Occipital lobe (tissue), 2 donors: ENCODE measurements around the gene DYDC2. TPM values are rescaled to one million over a fixed set of nuclear protein-coding genes. Genes with fewer than 3 reads are reported as not detected.
"Not testable (repeated sequence)": the region's sequence is repeated elsewhere in the genome, so short reads cannot be mapped to it uniquely, and the experiment has no call there.

Source experiments
- DNase-seq: peaks from one replicate; lab custom pipeline; 2025; lab: John Stamatoyannopoulos, UW
- total RNA-seq: library from RNA; depleted of rRNA; stranded (reverse); fragments of >200 nt; gene quantifications from one replicate; pipeline ENCODE4 v1.2.3, GENCODE V29; 2014

The DYDC2 gene, protein sequence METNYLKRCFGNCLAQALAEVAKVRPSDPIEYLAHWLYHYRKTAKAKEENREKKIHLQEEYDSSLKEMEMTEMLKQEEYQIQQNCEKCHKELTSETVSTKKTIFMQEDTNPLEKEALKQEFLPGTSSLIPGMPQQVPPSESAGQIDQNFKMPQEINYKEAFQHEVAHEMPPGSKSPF
- 1.4 TPM for total RNA-seq

DNA sequence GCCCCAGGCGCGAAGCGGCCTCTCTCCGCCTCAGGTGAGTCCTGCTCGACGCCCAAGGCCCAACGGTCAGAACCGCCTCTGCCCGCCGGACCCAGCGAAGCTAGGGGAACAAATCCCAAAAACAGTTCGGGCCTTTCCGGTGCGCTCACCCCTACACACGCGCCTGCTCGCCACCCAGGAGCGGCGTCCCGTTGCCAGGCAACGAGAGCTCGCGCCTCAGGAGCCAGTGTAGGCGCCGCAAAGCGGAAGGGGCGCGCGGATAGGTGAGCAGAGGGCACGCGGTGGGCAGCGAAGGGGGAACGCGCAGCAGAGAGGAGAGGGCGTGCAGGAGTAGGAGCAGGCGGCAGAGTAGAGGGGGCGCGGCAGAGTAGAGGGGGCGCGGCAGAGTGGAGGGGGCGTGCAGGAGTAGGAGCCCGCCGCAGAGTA is at the start of gene DYDC2, which contains the start of gene DYDC1:
Gene DYDC2 (plus strand): TSS at position 219 of the 426 bp plus-strand sequence. CDS start 5,663 bp downstream, outside the sequence.
Gene DYDC1 (minus strand): TSS at position 193 of the 426 bp plus-strand sequence. CDS start 4,154 bp downstream, outside the sequence.
- DNase-seq, result no peak

DNA sequence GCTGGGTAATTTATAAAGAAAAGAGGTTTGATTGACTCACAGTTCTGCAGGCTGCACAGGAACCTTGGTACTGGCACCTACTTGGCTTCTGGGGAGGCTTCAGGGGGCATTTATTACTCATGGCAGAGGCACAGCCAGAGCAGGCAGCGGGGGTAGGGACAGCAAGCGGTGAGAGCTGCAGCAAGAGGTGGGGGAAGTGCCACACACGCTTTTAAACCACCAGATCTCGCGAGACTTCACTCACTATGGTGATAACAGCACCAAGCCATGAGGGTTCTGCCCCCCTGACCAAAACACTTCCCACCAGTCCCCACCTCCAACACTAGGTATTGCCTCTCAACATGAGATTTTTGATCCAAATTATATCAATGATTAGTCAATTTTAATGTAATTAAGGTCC is 43.1 kb upstream of the DYDC2 start:
- no peak for DNase-seq

DNA sequence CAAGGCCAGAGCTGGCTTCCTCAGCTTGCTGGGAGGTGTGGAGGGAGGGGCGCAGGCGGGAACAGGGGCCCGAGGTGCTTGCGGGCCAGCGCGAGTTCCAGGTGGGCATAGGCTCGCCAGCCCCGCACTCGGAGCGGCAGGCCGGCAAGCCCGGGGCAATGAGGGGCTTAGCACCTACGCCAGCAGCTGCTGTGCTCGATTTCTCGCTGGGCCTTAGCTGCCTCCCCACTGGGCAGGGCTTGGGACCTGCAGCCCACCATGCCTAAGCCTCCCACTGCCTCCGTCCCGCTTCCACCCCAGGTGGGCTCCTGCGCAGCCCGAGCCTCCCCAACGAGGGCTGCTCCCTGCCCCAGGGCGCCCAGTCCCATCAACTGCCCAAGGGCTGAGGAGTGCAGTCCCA is 41.2 kb upstream of the DYDC2 start:
- no peak for DNase-seq

DNA sequence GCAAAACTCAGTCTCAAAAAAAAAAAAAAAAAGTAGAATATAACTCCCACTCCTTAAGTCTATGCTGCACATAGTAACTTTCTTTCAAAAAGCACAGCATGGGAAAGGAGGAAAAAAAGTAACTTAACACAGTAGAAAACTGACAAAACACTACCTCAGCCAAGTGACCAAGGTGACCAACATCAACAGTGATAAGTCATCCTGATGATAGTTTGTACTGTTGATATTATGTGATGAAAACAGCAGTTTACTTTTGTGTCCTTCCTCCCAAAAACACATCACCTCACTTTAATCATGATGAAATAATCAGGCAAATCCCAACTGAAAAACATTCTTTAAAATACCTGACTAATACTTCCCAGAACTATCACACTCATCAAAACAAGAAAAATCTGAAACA is 37.8 kb upstream of the DYDC2 start:
- DNase-seq, result no peak

DNA sequence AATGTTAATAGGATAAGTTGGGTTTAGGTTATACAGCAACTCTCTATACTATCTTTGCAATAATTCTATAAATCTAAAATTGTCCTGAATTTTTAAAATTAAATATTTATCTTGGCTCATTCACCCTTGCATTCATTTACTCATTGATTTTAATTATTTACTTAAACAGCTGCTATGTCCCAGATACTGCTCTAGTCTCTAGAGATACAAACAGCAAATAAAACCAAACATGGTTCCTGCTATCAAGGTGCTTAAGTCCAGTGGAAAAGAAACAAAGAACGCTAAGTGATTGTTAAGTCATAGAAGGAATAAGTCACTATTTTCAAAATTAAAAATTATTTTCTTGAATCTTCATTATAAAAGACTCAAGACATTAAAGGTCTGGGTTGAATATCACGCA is 37.3 kb upstream of the DYDC2 start:
- DNase-seq, result no peak

DNA sequence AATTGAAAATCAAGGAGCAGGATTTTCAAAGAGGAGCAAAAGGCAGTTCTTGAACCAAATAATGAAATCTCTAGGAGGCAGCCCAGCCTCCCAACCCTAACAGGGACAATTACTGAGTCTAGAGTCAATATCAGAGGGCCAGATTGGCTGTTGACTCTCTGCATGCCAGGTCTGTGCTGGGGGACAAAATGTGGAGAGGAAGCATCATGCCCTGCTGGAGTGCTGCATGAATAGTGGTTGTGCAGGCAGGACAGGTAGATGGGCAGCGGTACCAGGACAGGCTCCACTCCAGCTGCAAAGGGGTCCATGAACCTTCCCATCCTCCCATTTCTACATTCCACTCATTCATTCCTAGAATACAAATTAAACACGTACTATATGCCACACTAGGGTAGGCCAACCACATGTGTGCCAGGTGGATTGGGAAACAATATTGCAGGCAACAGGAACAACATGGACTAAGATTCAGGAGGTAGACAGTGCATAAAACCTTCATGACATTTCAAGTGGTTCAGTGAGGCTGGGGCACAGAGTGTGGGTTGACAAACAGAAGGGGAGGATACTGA is 36.8 kb upstream of the DYDC2 start:
- DNase-seq, result no peak

DNA sequence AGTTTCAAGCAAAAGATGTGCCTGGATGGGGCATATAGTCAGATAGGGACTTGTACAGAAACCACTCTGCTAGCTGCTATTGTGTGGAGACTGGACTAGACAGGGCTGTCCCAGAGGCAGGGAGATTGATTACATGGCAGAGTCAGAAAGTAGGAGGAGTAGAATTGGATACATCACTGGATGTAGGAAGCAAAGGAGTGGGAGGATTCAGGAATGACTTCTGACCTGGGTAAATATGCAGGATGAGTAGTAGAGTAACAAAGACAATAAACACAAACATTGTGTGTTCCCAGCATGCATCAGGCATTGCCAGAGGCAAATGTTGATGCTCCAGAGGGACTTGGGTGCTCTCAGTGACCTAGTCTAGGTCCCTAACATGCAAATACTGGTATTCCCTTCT is 36.2 kb upstream of the DYDC2 start:
- DNase-seq, result no peak

DNA sequence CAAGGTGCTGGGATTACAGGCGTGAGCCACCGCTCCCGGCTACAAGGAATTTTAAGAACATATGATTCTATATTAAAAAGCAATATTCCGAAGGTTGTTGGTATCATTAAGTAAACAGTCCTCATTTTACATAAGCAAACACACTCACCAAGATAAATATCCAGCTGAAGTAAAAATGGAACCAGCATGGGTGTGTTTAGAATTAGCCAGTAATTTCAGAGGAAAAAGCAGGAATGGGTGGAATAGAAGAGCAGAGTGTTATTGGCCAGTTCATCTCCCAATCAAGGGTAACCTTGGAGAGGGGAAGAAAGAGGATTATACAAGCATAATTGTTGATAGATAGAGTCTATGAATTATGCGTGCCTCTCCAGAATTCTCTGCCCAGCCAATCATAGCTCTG is 35.4 kb upstream of the DYDC2 start:
- DNase-seq, result no peak

DNA sequence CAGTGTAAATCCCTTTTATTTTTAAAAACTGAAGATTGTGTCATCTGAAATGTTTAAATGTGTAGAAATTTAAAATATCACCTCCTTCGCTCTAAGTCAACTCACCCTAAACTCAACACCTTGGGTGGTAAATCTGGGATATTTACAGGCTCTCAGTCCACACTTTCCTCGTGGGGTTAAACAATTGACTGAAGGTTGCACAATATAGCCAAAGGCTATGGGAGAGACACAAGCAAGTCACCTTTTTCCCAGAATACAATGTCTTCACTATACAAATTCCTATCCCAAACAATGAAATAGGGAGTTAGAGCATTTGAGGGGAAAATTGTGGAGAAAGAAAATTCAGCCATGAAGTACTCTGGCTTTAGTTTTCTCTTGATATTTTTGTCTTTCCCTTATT is 34.4 kb upstream of the DYDC2 start:
- no peak for DNase-seq

DNA sequence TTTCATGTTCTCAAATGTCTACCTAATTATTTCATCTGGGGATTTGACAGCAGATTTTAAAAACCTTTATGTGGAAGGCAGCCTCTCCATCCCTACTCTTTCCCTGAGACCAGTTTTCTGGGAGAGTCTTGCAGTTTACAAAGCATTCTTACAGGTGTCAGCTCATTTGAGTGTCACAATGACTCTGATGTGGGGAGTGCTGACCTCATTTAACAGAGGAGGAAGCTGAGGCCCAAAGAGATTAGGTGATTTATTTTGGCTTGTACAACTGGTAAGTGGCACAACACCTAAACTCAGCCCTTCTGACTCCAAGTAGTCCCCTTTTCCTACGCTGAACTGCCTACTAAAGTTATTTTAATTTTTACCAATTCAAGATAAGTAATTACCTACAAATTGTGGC is 33.9 kb upstream of the DYDC2 start:
- DNase-seq, result no peak

DNA sequence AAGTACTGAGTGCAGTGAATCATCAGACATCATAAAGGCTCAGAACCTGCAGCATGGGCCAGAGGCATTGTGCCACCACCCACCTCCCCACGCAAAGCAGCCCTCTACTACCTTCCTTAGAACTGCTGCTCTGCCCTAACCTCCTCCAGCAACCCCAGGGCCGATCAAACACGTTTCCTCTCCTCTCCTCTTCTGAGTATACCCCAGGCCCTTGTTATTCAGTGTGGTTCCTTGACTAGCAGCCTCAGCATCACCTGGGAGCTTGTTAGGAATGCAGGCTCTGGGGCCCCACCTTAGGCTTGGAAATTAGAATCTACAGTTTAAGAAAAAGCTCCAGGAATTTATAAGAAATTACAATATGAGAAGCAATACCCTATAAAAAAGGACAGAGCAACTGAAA is 33.3 kb upstream of the DYDC2 start:
- DNase-seq, result no peak

DNA sequence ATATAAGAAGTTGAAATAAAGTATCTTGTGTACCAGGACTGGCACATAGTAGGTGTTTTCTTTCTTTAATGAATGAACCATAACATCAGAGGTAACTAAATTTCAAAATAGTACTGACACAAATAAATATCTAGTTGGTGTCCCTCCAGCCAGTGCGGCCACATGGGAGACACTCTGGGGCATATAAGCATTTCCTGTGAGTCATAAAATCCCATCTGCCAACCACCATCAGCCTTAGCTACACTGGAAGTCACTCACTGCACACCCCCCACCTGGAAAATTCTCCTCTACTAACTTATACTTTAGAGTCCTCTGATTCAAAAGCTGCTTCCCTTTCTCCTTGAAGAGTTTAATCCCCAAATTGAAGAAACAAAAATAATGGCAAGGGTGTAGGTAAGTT is 32.5 kb upstream of the DYDC2 start:
- no peak for DNase-seq

DNA sequence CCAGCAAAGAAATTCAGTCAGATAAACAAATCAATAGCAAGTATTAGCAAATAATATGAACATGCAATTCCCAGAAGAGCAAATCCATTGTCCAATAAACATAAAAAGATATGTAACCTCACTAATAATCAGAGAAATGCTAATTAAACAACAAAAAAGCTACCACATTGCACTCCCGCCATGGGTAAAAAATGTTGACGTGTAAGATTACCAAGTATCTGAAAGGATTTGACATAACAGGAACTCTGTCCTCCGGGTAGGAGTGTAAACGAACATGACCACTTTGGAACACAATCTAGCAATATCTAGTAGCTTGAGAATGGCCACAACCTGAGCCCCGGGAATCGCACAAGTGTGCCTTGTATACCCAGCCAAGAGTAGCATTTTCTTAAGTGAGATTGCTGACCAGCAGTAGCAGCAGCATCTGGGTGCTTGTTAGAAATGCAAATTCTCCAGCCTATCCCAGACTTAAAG is 31.7 kb upstream of the DYDC2 start:
- DNase-seq, result no peak

DNA sequence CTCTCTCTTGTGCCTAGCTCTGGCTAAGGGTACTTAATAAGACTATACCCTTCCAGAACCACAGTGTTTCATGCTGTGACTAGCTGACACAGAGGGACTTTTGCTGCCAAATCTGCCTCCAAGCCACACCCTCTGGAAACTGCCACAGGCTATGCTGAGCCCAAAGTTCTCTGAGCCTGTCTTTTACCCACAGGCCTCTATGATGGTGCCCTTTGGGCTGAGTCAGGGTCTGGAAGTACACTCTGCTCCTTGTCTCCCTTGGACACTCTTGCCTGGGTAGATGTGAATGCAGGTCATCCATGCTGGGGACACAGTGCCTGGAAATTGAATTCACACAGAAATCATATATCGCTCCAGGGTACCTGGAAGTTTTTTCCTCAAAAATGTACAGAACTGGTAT is 22.6 kb upstream of the DYDC2 start:
- DNase-seq, result no peak

DNA sequence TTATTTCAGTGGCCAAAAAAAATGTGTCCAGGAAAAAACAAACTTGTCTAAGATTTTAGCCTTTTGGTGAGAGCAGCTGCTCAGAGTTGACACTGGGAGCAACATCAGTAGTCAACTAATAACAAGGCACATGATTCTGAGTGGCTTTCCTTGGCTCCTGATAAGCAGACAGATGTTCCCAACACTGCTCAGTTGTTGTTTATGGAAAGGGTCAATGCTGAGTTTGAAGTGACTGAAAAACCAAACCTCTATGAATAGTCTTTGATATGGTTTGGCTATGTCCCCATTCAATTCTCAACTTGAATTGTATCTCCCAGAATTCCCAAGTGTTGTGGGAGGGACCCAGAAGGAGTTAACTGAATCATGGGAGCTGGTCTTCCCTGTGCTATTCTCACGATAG is 12.3 kb upstream of the DYDC2 start:
- no peak for DNase-seq

DNA sequence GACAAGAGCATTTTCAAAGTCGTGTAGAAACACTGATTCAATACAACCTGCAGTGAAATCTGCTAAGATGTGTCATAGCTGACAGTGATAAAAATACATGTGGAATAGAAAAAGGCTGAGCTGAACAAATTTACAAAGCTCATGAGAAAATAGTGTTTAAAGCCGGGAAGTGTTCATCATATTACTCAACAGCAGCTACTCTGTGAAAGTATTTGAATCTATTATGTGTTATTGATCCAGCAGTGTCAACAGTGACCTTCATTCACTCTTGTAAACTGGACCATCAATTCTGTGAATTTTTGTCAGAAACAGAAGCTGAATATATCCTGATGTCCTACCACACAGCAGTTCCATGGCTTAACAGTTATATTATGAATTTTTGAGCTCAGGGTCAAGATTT is 11.7 kb upstream of the DYDC2 start:
- DNase-seq, result no peak

DNA sequence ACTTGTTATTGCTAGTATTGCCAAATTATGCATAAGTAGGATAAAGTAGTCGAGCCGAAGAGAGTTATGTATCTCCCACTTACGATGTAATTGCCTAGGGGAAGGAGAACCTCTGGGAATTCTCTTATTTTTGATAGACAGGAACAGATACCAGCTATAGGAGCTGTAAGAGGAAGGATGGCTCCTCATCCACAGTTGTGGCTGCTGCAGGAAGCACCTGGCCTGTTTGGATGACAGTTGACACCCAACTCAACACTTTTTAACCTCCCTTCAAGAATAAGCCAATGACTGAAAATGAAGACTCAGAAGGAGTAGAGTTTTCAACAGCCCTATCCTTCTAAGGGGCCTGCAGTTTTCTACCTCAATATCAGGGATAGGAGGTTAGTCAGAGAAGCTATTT is 6.3 kb upstream of the DYDC2 start:
- DNase-seq, result no peak

DNA sequence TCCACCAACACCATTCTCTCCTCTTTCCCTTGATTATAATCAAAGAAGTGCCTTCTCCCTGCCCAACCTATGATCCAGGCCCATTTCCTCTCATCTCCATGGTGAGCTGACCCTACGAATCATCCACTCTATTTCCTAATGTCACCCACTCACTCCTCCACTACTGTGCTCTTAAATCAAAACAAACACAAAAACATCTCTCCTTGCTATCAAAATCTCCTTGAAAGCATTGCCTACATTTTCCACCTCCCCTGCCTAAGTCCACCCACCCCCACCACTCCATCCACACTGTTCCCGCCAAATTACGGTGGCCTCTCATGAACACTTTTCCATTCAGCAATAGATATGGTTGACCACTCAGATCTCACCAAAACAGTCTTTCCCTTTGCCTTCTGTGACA is 5.4 kb upstream of the DYDC2 start:
- no peak for DNase-seq

DNA sequence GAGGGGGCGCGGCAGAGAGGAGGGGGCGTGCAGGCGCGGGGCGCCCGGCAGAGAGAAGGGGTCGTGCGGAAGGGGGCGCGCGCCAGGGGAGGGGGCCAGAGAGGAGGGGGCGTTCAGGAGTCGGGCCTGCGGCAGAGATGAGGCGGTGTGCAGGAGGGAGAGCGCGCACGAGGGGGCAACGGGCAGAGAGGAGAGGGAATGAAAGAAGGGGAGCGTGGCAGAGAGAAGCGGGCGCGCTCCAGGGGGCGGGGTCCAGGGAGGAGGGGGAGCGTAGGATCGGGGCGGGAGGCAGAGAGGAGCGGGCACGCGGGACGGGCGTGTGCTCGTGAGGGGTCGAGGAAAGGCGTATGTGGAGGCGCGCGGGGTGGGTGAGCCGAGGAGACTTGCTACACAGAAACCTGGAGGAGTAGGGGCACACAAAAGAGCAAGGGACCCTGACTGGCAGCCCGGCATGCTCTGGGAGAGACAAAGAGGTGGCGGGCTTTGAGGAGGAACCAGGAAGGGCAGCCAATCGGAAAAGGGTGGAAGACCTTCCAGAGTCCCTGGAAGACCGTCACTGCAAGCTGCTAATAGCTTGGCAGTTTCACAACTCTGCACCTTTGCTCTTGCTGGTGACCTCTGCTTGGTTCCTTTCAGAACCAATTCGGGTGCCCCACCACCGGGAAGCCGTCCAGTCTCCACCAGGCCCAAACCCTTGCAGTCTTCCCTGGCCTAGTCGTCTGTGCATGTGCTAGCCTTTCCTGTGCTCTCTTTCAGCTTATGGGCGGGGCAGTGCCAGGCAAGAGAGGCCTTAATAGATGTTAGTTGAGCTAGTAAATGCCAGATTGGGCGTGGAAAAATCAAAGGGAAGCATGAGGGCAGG is 639 bp downstream of the DYDC2 start:
- DNase-seq, result no peak

DNA sequence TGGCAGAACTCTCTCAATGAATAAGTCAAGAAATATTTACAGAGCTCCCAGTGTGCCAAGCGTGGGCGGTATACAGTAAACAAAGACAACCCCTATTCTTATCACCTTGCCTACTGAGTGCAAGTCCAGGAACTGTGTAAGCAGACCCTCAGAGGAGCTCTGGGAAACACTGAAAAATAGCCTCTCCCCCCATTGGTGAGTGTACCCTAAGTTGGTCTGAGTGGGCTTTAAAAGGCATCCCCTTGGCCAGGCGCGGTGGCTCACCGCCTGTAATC is 1.2 kb downstream of the DYDC2 start:
- DNase-seq, result no peak

DNA sequence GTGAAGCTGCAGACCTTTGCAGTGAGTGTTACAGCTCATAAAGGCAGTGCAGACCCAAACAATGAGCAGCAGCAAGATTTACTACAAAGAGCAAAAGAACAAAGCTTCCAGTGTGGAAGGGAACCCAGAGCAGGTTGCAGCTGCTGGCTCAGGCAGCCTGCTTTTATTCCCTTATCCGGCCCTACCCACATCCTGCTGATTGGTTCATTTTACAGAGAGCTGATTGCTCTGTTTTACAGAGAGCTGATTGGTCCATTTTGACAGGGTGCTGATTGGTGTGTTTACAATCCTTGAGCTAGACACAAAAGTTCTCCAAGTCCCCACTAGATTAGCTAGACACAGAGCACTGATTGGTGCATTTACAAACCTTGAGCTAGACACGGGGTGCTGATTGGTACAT is 2.3 kb downstream of the DYDC2 start:
- not testable (repeated sequence) for DNase-seq

DNA sequence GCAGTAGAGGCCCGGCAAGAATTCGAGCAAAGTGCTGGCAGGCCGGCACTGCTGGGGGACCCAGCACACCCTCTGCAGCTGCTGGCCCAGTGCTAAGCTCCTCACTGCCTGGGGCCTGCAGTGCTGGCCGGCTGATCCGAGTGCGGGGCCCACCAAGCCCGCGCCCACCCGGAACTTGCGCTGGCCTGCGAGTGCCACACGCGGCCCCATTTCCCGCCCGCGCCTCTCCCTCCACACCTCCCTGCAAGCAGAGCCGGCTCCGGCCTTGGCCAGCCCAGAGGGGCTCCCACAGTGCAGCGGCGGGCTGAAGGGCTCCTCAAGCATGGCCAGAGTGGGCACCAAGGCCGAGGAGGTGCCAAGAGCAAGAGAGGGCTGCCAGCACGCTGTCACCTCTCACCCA is 3.1 kb downstream of the DYDC2 start:
- no peak for DNase-seq

DNA sequence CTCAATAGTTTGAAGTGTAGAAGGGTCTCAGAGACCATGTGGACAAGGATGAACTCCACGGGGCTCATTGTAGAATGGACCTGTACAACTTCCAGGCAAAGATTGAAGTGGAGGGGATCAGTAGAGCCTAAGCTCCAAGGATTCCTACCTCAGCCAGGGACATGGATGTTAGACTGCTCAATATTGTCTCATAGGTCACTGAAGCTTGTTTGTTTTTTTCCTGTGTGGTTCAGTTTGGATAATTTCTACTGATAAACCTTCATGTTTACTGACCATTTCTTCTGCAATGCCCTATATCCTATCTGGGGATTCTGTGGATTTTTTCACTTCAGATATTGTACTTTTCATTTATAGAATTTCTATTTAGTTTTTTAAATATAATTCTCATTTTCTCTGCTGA is 8.9 kb downstream of the DYDC2 start:
- no peak for DNase-seq
